A549 (cell line): ENCODE measurements around the gene TRPC6.

Experiments used
- CTCF ChIP-seq: fragments of >200 bp; sonication (Bioruptor Twin); formaldehyde crosslinking; IDR thresholded peaks from 3 replicates; pipeline ENCODE4 v1.5.1; 2016
- EP300 ChIP-seq, 2 experiments: fragments of >200 bp; sonication (Bioruptor Twin); formaldehyde crosslinking; IDR thresholded peaks; 2 replicates in 1 of 2; 3 replicates in 1 of 2; pipeline ENCODE4 v1.6.1; 2016 to 2017

- TF ChIP-seq EP300 (IDR thresholded peaks at IDR 0.05): no peak
- no peak for TF ChIP-seq CTCF
These were observed 30.9 kb downstream of the TRPC6 start for GRCh38 chr11:101552888-101553287.
